T-helper 17 cell (primary cell): ENCODE data around the gene XKRX. TPM values are rescaled to one million over a fixed set of nuclear protein-coding genes. Genes with fewer than 3 reads are reported as not detected.
A peak's percentile ranks its signal among the peaks of the same experiment; 100 is the strongest.

ENCODE experiments used
- ATAC-seq: fragments of 150-1000 bp; cut with Tn5 transposase; 2 replicates; pipeline ENCODE4 v1.10.0; 2021; ENCODE audit warnings: mild to moderate bottlenecking, moderate library complexity
- DNase-seq, 3 donors: peaks; one replicate each; pipeline versions ENCODE4 v3.0.0 to v3.0.0-alpha.2; 2020 to 2021
- H3K9me3 ChIP-seq: one replicate; pipeline ENCODE4 v1.7.0; 2013; ENCODE audit warnings: low read length, mild to moderate bottlenecking; ENCODE audit not compliant: control insufficient read depth, poor library complexity, severe bottlenecking
- H3K27ac Mint-ChIP-seq: one replicate; pipeline ENCODE4 v1.8.0; 2022; ENCODE audit warnings: mild to moderate bottlenecking, moderate library complexity, mixed read lengths
- H3K27me3 Mint-ChIP-seq: one replicate; pipeline ENCODE4 v1.8.0; 2022; ENCODE audit warnings: mixed read lengths
- H3K36me3 Mint-ChIP-seq: one replicate; pipeline ENCODE4 v1.8.0; 2022; ENCODE audit warnings: low read depth, mixed read lengths
- H3K4me1 Mint-ChIP-seq: one replicate; pipeline ENCODE4 v1.8.0; 2022; ENCODE audit warnings: mild to moderate bottlenecking, mixed read lengths
- H3K4me3 Mint-ChIP-seq: one replicate; pipeline ENCODE4 v1.8.0; 2022; ENCODE audit warnings: mild to moderate bottlenecking, moderate library complexity, mixed read lengths
- total RNA-seq, 4 donors: library from RNA in 2 of 4; stranded (reverse) in 2 of 4; gene quantifications; one replicate each; pipeline ENCODE4 v1.2.3 and lab custom pipeline; 2022 to 2026

The XKRX gene
- total RNA-seq, result under 1 TPM; 0.18 to 0.30 TPM
- total RNA-seq (lab: John Stamatoyannopoulos, UW), result 0.12 to 0.23 reads per million in 2 donors

DNA sequence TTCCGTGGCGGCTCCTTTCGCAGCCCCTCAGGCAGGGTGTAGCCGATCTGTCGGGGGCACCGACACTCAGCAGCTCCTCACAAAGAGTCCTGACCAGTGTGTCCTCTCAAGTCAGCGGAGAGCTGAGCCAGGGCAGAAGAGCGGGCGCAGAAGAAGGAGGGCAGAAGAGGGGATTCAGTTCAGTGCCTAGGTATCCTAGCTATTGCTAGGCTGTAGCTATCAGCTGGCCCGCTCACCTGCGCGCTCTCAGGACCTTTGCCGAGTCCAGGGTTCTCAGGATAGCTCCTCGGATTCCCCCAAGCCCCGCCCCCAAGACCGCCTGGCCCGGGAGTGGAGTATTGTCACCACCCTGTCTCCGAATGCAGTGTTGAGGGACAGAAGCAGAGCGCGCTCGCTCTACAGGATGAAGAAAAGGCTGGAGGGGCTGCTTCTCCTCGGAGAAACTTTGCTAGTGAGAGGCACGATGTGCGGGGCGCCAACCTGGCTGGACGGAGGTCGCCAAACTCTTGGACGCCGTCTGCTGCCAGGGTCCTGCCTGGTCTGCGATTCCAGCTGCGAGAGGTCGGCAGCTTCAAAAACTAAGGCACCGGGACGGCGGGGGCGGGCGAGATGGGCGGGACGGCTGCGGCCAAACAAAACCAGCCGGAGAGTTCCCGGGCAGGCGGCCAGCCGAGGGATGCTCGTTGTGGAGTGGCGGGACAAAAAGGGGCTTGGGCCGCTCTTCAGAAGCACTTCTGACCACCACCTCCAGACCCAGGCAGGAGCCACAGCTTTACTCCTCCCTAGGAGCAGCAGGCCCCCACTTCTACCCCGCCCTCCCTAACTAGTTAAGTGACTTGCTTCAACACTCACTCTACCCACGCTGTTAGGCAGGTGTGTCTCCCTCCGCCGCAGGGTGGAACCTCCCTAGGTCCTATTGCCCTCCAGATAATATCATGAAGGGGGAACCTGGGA, at the start of gene XKRX:
Gene XKRX (minus strand): TSS at position 258 of the 954 bp plus-strand sequence. CDS start 613 bp downstream, outside the sequence.
- no peak within 1 kb of the TSS for H3K27ac Mint-ChIP-seq
- peak in 1 of 3 donors; percentile 4 for DNase-seq
- no peaks in the 10 kb centered on the region for H3K9me3 ChIP-seq
- peak within 1 kb of the TSS; percentile 87 for H3K4me3 Mint-ChIP-seq
- H3K27me3 Mint-ChIP-seq, result no peaks in the 10 kb centered on the region
- H3K4me1 Mint-ChIP-seq, result peaks cover 10% of the 10 kb centered on the region
- no peaks in the 10 kb centered on the region for H3K36me3 Mint-ChIP-seq
- ATAC-seq, result peak; percentile 84

DNA sequence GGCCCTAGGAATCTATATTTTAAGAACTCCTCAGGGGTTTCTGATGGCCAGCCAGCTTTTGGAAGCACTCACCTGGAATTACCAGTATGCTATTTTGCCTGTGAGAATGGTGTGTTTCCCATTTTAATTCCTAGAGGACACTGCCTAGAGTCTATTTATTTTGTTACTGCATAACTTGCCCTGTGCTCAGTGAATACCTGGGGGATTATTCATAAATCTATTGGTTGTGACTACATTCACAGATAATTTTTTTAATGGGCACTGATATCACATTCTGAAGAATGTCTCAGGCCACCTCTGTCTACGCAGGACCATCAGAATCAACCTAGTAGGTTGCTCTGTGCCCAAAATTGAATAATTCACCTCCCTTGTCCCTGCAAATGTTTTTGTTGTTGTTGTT, 47.5 kb upstream of the XKRX start:
- Mint-ChIP-seq H3K27ac (no peak overlapping the region), H3K4me3 (no peak overlapping the region), H3K4me1 (peaks cover 3% of the 10 kb centered on the region), H3K27me3 (no peaks in the 10 kb centered on the region), H3K36me3 (no peaks in the 10 kb centered on the region)
- DNase-seq (no peak), ATAC-seq (no peak)
- H3K9me3 ChIP-seq, result no peaks in the 10 kb centered on the region

DNA sequence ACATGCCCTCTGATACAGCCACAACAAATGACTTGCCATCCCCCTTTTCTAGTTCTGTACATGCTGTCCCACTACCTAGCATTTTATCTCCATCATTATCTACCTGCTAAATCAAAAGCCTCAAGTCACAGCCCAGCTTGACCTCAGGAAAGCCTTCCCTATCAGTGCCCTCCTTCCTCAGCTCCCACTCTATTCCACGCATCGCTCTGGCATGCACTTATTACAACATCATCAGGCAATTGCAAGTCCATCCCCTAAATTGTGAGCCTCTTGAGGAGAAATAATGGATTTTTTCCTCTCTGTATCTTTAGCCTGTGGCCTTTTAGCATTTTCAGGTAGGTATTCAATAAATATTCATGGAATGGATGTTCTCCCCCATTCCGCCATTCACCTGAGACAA, 46.5 kb upstream of the XKRX start:
- H3K27me3 Mint-ChIP-seq, result no peaks in the 10 kb centered on the region
- H3K9me3 ChIP-seq, result no peaks in the 10 kb centered on the region
- H3K4me3 Mint-ChIP-seq, result no peak overlapping the region
- ATAC-seq (no peak), DNase-seq (no peak)
- no peaks in the 10 kb centered on the region for H3K36me3 Mint-ChIP-seq
- peaks cover 3% of the 10 kb centered on the region for H3K4me1 Mint-ChIP-seq
- no peak overlapping the region for H3K27ac Mint-ChIP-seq

DNA sequence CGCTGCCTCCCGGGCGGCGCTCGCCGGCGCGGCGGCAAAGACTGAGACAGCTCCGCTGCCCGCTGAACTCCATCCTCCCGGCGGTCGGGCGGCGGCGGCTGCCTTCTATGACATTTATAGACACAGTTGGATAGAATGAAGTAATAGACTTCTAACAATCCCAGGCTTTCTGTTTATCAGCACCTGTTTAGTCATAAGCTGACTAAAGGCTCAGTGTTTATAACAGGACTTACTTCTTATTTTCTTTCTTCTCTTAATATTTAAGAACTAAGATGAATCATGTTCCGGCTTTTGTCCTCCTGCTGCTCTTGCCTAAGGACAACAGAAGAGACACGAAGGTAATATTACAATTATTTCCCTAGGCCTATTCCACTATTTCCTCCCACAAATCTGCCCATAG, 44.7 kb upstream of the XKRX start:
- DNase-seq (no peak), ATAC-seq (no peak)
- no peaks in the 10 kb centered on the region for H3K4me1 Mint-ChIP-seq
- H3K9me3 ChIP-seq, result no peaks in the 10 kb centered on the region
- H3K27ac Mint-ChIP-seq, result no peak overlapping the region
- H3K4me3 Mint-ChIP-seq, result no peak overlapping the region
- no peaks in the 10 kb centered on the region for H3K36me3 Mint-ChIP-seq
- H3K27me3 Mint-ChIP-seq, result no peaks in the 10 kb centered on the region

DNA sequence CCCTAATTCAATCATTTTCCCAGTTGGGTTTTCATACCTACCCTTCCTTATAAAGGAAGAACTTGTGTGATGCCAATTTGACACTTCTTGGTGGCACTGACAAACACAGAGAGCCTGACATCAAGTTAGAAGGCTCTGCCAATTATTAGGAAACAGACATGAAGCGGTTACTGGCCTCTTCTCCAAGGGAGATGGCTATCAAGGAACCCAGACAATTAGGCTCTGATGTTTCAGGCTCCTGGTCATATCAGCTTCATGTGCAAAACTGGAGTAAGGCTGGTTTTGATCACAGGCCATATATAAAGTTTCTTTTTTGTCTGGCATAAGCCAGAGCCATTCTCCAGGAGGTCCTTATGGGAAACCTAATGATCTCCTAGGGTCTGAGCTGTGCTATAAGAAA, 41.2 kb upstream of the XKRX start:
- no peaks in the 10 kb centered on the region for H3K27me3 Mint-ChIP-seq
- no peak for ATAC-seq

DNA sequence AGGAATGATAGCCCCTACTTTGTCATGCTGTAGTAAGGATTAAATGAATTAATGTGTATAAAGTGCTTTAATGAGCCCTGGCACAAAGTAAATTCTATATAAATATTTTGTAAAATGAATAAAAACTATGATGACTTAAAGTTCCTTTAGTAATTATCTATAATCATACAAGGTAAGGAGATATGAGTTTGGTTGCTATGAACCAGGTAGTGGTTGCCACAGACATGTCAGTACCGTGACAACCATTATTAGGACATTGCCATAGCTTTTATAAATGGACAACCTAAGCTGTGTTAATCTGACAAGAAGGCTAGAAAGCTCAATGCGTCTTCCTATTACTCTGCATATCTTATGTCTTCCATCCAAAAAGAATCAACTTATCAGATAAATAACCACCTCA, 40.7 kb upstream of the XKRX start, which contains the start of gene ARL13A:
Gene ARL13A (plus strand): TSS at position 301 of the 400 bp plus-strand sequence. CDS start 3,982 bp downstream, outside the sequence.
- DNase-seq, result no peak
- H3K27ac Mint-ChIP-seq, result no peak within 1 kb of the TSS
- no peaks in the 10 kb centered on the region for H3K9me3 ChIP-seq
- H3K36me3 Mint-ChIP-seq, result no peaks in the 10 kb centered on the region
- no peak for ATAC-seq
- no peaks in the 10 kb centered on the region for H3K4me1 Mint-ChIP-seq
- H3K27me3 Mint-ChIP-seq, result no peaks in the 10 kb centered on the region
- no peak within 1 kb of the TSS for H3K4me3 Mint-ChIP-seq

More for the DNA sequence above, 41.2 kb upstream of the XKRX start:
- Mint-ChIP-seq H3K36me3 (no peaks in the 10 kb centered on the region), H3K27ac (no peak overlapping the region), H3K4me1 (no peaks in the 10 kb centered on the region), H3K4me3 (no peak overlapping the region)
- no peaks in the 10 kb centered on the region for H3K9me3 ChIP-seq
- no peak for DNase-seq

DNA sequence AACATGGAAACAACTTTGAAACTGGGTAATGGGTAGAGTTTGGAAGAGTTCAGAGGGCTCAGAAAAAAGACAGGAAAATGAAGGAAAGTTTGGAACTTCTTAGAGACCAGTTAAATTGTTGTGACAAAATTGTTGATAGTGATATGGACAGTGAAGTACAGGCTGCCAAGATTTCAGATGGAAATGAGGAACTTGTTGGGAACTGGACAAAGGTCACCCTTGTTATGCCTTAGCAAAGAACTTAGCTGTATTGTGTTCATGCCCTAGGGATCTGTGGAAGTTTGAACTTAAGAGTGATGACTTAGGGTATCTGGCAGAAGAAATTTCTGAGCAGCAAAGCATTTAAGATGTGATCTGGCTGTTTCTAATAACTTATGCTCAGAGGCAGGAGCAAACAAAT, 35.6 kb upstream of the XKRX start:
- no peak overlapping the region for H3K4me3 Mint-ChIP-seq
- ATAC-seq (no peak), DNase-seq (no peak)
- H3K27me3 Mint-ChIP-seq, result no peaks in the 10 kb centered on the region
- H3K9me3 ChIP-seq, result no peaks in the 10 kb centered on the region
- H3K4me1 Mint-ChIP-seq, result no peaks in the 10 kb centered on the region
- H3K36me3 Mint-ChIP-seq, result no peaks in the 10 kb centered on the region
- H3K27ac Mint-ChIP-seq, result no peak overlapping the region

DNA sequence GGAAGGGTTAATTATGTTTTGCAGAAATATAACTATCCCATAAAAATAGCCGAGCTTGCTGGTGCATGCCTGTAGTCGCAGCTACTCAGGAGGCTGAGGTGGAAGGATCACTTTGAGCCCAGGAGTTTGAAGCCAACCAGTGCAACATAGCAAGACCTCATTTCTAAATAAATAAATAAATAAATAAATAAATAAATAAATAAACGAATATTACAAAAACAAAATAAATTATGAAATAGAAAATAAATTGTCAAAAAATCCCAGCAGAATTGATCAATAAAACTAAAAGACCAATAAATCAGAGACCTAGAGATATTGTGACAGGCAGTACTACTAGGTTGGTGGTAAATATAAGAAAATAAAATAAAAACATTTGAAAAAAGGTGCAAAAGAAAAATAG, 34.1 kb upstream of the XKRX start:
- no peak overlapping the region for H3K27ac Mint-ChIP-seq
- H3K27me3 Mint-ChIP-seq, result no peaks in the 10 kb centered on the region
- DNase-seq (no peak), ATAC-seq (no peak)
- no peaks in the 10 kb centered on the region for H3K9me3 ChIP-seq
- H3K36me3 Mint-ChIP-seq, result no peaks in the 10 kb centered on the region
- H3K4me3 Mint-ChIP-seq, result no peak overlapping the region
- H3K4me1 Mint-ChIP-seq, result no peaks in the 10 kb centered on the region

DNA sequence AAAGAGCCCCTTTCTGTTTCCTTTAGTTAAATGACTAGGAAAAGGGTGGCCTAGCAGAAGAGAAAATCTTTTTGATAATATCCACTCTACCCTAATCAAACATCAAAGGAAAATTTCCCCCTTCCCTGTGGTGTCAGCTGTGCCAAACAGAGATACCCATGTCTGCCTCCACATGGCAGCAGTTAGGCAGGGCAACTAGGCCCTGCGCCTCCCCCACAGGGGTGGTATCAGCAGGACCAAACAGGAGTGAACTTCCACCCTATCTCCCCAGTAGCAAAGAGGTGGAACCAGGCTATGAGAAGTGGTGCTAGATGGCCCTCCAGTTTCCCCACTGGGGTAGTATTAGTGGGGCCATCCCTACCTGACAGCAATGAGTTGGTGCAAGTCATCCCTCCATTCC, 19.8 kb upstream of the XKRX start:
- DNase-seq (no peak), ATAC-seq (no peak)
- no peak overlapping the region for H3K27ac Mint-ChIP-seq
- no peaks in the 10 kb centered on the region for H3K27me3 Mint-ChIP-seq
- H3K4me3 Mint-ChIP-seq, result no peak overlapping the region
- H3K9me3 ChIP-seq, result no peaks in the 10 kb centered on the region
- peaks cover 4% of the 10 kb centered on the region for H3K36me3 Mint-ChIP-seq
- H3K4me1 Mint-ChIP-seq, result no peaks in the 10 kb centered on the region

DNA sequence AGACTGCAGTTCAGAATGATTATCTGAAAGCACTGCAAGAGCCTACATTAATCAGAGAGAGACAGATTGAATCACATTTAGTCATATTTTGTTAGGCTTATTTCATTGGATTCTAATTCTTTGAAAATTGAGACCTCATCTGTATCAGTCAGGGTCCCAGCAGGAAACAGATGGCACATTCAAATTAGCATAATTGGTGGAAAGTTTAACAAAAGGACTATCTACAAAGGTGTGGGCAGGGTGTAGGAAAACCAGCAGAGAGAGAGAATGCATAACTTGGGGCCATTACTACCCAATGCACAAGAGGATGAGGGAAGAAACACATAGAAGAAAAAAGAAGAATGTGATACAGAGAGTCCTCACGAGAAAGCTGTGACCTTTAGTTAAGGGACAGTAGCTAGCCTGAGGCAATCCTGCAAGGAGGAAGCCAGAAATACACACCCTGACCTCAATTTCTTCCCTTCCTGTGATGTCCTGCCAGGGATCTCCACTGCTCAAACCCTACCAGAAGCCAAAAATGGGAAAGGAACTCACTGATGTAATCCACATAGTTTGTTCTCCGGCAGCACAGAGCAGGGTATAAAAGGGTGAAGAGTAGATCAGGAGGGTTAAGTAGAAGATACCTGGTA, 17.7 kb upstream of the XKRX start:
- no peaks in the 10 kb centered on the region for H3K4me1 Mint-ChIP-seq
- H3K4me3 Mint-ChIP-seq, result no peak overlapping the region
- no peak overlapping the region for H3K27ac Mint-ChIP-seq
- no peaks in the 10 kb centered on the region for H3K27me3 Mint-ChIP-seq
- H3K36me3 Mint-ChIP-seq, result peaks cover 2% of the 10 kb centered on the region
- ATAC-seq, result no peak
- no peaks in the 10 kb centered on the region for H3K9me3 ChIP-seq
- DNase-seq, result no peak

DNA sequence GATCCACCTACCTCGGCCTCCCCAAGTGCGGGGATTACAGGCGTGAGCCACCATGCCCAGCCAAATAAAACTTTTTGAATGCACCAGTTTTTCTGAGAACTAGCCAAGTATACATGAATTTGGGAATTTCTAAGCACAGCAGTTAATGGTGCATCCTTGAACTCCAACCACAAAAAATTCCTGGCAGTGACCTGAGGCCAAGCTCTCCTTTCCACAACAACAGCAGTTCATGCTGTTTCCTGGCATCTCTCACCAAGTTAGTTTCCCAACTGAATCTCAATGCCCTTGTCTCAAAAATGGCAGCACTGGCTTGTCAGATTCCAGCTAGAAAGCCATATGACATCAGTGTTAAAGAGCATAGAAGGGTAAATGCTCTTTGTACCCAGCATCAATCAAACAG, 15.9 kb upstream of the XKRX start:
- H3K4me3 Mint-ChIP-seq, result no peak overlapping the region
- H3K4me1 Mint-ChIP-seq, result no peaks in the 10 kb centered on the region

DNA sequence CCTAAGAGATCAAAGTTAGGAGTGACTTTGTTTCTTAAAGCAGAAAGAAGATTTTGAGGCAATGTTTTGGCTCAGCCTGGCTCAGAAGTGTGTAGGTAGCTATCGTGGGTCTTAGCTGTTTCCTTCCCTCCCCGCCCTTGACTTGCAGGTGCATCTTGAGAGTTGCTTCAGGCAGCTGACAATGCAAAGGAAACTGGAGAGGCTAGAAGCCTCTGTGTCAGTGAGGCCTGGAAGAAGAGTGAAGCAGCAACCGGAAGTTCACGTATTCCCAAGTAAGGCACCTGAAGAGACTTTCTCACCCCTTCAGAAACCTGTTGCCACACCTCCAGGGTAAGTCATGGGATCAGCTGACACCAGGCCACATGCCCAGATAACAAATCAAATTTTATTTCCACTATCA, 10.6 kb upstream of the XKRX start:
- Mint-ChIP-seq H3K4me3 (no peak overlapping the region), H3K36me3 (no peaks in the 10 kb centered on the region), H3K4me1 (no peaks in the 10 kb centered on the region), H3K27ac (peak overlapping the region; percentile 6), H3K27me3 (no peaks in the 10 kb centered on the region)
- DNase-seq (no peak), ATAC-seq (no peak)
- no peaks in the 10 kb centered on the region for H3K9me3 ChIP-seq

More for the DNA sequence above, 15.9 kb upstream of the XKRX start:
- DNase-seq (no peak), ATAC-seq (no peak)
- H3K27me3 Mint-ChIP-seq, result no peaks in the 10 kb centered on the region
- peaks cover 2% of the 10 kb centered on the region for H3K36me3 Mint-ChIP-seq
- H3K9me3 ChIP-seq, result no peaks in the 10 kb centered on the region
- no peak overlapping the region for H3K27ac Mint-ChIP-seq

DNA sequence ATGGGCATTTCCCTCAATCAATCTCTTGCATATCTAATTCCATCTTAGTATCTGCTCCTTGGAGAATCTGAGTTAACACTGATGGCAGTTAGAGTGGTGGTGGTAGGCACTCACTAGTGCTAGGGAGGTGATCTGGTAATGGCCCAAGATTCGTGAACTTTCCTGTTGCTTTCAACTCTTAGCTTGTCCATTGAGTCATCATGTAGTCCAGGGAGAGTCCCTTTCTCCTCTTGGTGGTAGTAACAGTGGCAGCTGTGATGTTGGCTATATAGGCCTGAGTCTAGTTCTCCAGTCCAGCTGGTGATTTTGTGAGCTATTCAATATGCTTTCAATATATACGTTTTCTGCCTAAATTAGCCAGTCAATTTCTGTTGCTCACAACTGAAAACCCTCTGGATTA, 7.0 kb upstream of the XKRX start:
- no peaks in the 10 kb centered on the region for H3K9me3 ChIP-seq
- no peak for DNase-seq
- Mint-ChIP-seq H3K4me1 (peaks cover 2% of the 10 kb centered on the region), H3K36me3 (no peaks in the 10 kb centered on the region), H3K4me3 (no peak overlapping the region), H3K27ac (no peak overlapping the region), H3K27me3 (no peaks in the 10 kb centered on the region)
- ATAC-seq, result no peak
